Thymus (tissue), 11 donors: ENCODE results near the gene KCNK4. TPM values are rescaled to one million over a fixed set of nuclear protein-coding genes. Genes with fewer than 3 reads are reported as not detected.

ENCODE experiments used
- DNase-seq, 9 donors: peaks; one replicate each; pipeline ENCODE4 v3.0.0-alpha.2; 2013; ENCODE audit warnings: low spot score in 9 of 9, low read depth in 6 of 9, missing footprints in 1 of 9
- H3K27ac ChIP-seq, 2 donors: one replicate each; pipeline ENCODE4 v1.5.1; 2013; ENCODE audit warnings: control low read depth in 1 of 2, low read depth in 1 of 2, low read length in 1 of 2, mild to moderate bottlenecking in 1 of 2, moderate library complexity in 1 of 2
- H3K27me3 ChIP-seq, 2 donors: one replicate each; pipeline ENCODE4 v1.5.1; 2013; ENCODE audit warnings: low read length in 1 of 2; ENCODE audit not compliant: control insufficient read depth in 2 of 2, insufficient read depth in 1 of 2
- H3K36me3 ChIP-seq, 2 donors: one replicate each; pipeline ENCODE4 v1.5.1; 2013; ENCODE audit warnings: low read length in 1 of 2, mild to moderate bottlenecking in 1 of 2, moderate library complexity in 1 of 2; ENCODE audit not compliant: control insufficient read depth in 2 of 2, insufficient read depth in 2 of 2
- H3K4me1 ChIP-seq, 2 donors: one replicate each; pipeline ENCODE4 v1.5.1; 2013; ENCODE audit warnings: low read length in 2 of 2; ENCODE audit not compliant: control insufficient read depth in 2 of 2, insufficient read depth in 2 of 2
- H3K4me3 ChIP-seq, 2 donors: one replicate each; pipeline ENCODE4 v1.5.1; 2013; ENCODE audit warnings: low read length in 2 of 2, control low read depth in 1 of 2, mild to moderate bottlenecking in 1 of 2
- H3K9me3 ChIP-seq, 2 donors: one replicate each; pipeline ENCODE4 v1.5.1; 2013; ENCODE audit warnings: low read length in 1 of 2, mild to moderate bottlenecking in 1 of 2; ENCODE audit not compliant: control insufficient read depth in 2 of 2, insufficient read depth in 1 of 2
- WGBS: extraction: QIAGEN DNeasy Blood & Tissue Kit; methylation state at CpG from one replicate; pipeline ENCODE4 v1.1.7; 2013; 5-methylcytosine and 5-hydroxymethylcytosine counted together
- polyA plus RNA-seq: library from polyadenylated mRNA; stranded (reverse); fragments of 200-250 nt; gene quantifications from one replicate; pipeline ENCODE4 v1.2.3, GENCODE V29; 2013
- total RNA-seq: library from RNA; stranded (reverse); fragments of 120-200 nt; gene quantifications from one replicate; pipeline ENCODE4 v1.2.4, GENCODE V29; 2013
- donor health status: healthy.

The KCNK4 gene
- total and polyA plus RNA-seq, 2 donors: not detected

DNA sequence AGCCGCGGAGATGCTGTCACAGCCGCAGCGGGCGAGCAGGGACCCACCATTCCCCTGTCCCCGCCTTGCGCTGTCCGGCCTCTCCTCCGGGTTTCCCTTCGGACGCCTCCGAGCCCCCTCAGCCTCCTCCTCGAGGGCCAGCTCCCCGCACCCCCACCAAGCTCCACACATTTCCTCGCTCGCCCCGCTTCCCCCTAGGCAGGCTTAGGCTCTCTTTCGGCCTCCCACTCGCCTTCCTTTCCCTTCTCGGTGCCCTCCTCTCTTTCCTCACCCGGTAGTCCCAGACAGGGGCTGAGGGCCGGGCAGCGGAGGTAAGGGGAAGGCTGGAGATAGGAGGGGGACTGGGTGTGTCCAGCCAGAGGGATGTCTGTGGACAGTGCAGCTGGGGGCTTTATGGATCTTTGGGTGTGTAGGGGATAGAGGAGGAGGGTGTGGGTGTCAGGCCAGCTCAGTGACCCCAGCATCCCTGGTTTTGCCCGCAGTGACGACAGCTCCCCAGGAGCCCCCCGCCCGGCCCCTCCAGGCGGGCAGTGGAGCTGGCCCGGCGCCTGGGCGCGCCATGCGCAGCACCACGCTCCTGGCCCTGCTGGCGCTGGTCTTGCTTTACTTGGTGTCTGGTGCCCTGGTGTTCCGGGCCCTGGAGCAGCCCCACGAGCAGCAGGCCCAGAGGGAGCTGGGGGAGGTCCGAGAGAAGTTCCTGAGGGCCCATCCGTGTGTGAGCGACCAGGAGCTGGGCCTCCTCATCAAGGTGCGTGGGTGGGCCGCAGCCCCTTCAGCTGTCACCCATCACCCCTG lies 1.6 kb downstream of the KCNK4 start:
- Histone ChIP-seq H3K27ac (no peak overlapping the region), H3K9me3 (peaks cover 0 to 5% of the 10 kb centered on the region in 2 donors), H3K36me3 (peaks cover 0 to 3% of the 10 kb centered on the region in 2 donors), H3K4me3 (peak overlapping the region in 1 of 2 donors; percentile 29), H3K4me1 (peaks cover 3 to 11% of the 10 kb centered on the region in 2 donors), H3K27me3 (peaks cover 72 to 89% of the 10 kb centered on the region in 2 donors)
- WGBS: 39% methylated on average over 42 of the region's 42 CpGs
- no peak for DNase-seq

- 85% methylated on average over 3 of the region's 3 CpGs for WGBS
These were observed 3.7 kb downstream of the KCNK4 start for GRCh38 chr11:64294774-64295173.

GRCh38 chr11:64295760-64296159 lies 4.7 kb downstream of the KCNK4 start:
- H3K4me3 ChIP-seq: no peak overlapping the region
- no peaks in the 10 kb centered on the region for H3K36me3 ChIP-seq
- no peak for DNase-seq
- H3K4me1 ChIP-seq: peaks cover 4 to 24% of the 10 kb centered on the region in 2 donors
- peaks cover 0 to 15% of the 10 kb centered on the region in 2 donors for H3K9me3 ChIP-seq
- no peak overlapping the region for H3K27ac ChIP-seq
- 97% methylated on average over 4 of the region's 4 CpGs for WGBS
- peaks cover 90 to 100% of the 10 kb centered on the region in 2 donors for H3K27me3 ChIP-seq

More at GRCh38 chr11:64294774-64295173, 3.7 kb downstream of the KCNK4 start:
- peaks cover 0 to 7% of the 10 kb centered on the region in 2 donors for H3K9me3 ChIP-seq
- no peak overlapping the region for H3K4me3 ChIP-seq
- H3K27me3 ChIP-seq: peaks cover 90 to 100% of the 10 kb centered on the region in 2 donors
- DNase-seq: no peak
- H3K27ac ChIP-seq: no peak overlapping the region
- H3K36me3 ChIP-seq: no peaks in the 10 kb centered on the region
- H3K4me1 ChIP-seq: peaks cover 3 to 15% of the 10 kb centered on the region in 2 donors

DNA sequence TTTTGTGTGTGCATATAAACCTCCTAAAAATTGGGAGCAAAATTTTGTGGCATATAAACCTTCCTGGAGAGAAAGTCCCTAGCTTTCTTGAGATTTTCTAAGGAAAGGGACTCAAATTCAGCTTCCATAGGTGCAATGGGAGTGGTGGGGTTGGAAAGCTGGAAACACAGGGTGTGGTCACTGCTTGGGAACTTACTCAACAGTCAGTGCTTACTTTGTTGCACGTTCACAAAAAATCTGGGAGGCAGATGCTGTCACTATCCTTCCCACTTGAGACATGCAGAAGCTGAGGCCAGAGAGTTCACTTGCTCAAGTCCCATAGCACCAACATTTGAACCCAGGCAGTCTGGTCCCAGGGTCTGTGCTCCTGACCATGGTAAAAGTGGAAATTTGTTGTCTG lies 5.1 kb downstream of the KCNK4 start:
- Histone ChIP-seq H3K36me3 (no peaks in the 10 kb centered on the region), H3K27me3 (peaks cover 90 to 100% of the 10 kb centered on the region in 2 donors), H3K9me3 (peaks cover 0 to 16% of the 10 kb centered on the region in 2 donors), H3K4me3 (no peak overlapping the region), H3K4me1 (peaks cover 9 to 26% of the 10 kb centered on the region in 2 donors), H3K27ac (no peak overlapping the region)
- DNase-seq: no peak
- 79% methylated on average over 1 of the region's 1 CpG for whole genome bisulfite sequencing

DNA sequence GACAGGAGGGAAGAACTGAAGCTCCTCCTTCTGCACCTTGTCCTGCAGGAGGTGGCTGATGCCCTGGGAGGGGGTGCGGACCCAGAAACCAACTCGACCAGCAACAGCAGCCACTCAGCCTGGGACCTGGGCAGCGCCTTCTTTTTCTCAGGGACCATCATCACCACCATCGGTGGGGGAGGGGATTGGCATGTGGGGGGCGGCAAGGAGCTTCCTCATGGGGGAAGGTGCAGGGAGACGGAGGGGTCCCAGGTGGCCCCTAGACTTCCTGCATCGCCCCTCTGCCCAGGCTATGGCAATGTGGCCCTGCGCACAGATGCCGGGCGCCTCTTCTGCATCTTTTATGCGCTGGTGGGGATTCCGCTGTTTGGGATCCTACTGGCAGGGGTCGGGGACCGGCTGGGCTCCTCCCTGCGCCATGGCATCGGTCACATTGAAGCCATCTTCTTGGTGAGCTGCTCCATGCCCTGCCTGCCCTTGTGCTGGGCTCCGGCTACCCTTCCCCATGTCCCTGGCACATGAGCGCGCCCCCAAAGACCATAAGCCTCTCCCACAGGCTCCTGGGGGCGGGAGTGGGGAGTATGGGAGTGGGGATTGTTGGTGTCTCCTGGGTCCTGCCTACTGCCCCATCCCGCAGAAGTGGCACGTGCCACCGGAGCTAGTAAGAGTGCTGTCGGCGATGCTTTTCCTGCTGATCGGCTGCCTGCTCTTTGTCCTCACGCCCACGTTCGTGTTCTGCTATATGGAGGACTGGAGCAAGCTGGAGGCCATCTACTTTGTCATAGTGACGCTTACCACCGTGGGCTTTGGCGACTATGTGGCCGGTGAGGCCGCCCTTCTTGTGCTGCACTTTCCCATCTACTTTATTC lies 6.0 kb downstream of the KCNK4 start:
- Histone ChIP-seq H3K4me3 (no peak overlapping the region), H3K27ac (no peak overlapping the region), H3K4me1 (peaks cover 6 to 26% of the 10 kb centered on the region in 2 donors), H3K27me3 (peaks cover 90 to 100% of the 10 kb centered on the region in 2 donors), H3K9me3 (peaks cover 0 to 21% of the 10 kb centered on the region in 2 donors), H3K36me3 (no peaks in the 10 kb centered on the region)
- no peak for DNase-seq
- WGBS: 15% methylated on average over 34 of the region's 34 CpGs

DNA sequence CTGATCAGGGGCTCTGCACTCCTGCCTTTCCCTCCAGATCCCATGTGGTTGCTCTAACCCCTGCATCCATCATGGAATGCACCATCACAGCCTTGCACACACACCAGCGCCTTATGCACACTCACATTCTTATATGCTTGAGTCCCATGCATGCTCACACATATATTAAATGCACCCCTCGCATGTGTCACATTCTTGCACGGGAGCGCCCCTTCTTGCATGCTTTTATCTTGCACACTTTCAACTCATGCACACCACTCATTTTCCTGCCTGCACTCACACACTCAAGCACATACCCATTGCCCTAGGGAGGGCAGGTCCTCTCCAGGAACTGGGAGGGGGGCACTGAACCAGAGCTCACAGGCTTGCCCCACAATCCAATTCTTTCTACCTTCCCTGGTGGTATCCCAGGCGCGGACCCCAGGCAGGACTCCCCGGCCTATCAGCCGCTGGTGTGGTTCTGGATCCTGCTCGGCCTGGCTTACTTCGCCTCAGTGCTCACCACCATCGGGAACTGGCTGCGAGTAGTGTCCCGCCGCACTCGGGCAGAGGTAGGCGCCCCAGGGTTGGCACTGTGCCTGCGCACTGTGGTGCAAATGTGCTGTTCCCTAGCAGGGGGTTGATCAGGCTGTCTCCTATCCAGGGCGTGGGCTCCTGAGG lies 6.7 kb downstream of the KCNK4 start:
- H3K36me3 ChIP-seq: no peaks in the 10 kb centered on the region
- peaks cover 83 to 100% of the 10 kb centered on the region in 2 donors for H3K27me3 ChIP-seq
- DNase-seq: no peak
- H3K9me3 ChIP-seq: peaks cover 0 to 21% of the 10 kb centered on the region in 2 donors
- H3K4me3 ChIP-seq: no peak overlapping the region
- H3K4me1 ChIP-seq: peaks cover 5 to 23% of the 10 kb centered on the region in 2 donors
- WGBS: 32% methylated on average over 18 of the region's 18 CpGs
- no peak overlapping the region for H3K27ac ChIP-seq

- Histone ChIP-seq H3K4me3 (peak overlapping the region in 1 of 2 donors; percentile 11), H3K36me3 (no peaks in the 10 kb centered on the region), H3K9me3 (peaks cover 0 to 23% of the 10 kb centered on the region in 2 donors), H3K4me1 (peaks cover 7 to 28% of the 10 kb centered on the region in 2 donors), H3K27ac (peak overlapping the region in 1 of 2 donors; percentile 21), H3K27me3 (peaks cover 74 to 100% of the 10 kb centered on the region in 2 donors)
- DNase-seq: no peak
- 4% methylated on average over 60 of the region's 60 CpGs for WGBS
These were observed 8.1 kb downstream of the KCNK4 start for GRCh38 chr11:64298966-64299846.
